ENCODE measurements around the gene POLR2A.
"Not testable (repeated sequence)": the region's sequence is repeated elsewhere in the genome, so short reads cannot be mapped to it uniquely, and the experiment has no call there.

The POLR2A gene

DNA sequence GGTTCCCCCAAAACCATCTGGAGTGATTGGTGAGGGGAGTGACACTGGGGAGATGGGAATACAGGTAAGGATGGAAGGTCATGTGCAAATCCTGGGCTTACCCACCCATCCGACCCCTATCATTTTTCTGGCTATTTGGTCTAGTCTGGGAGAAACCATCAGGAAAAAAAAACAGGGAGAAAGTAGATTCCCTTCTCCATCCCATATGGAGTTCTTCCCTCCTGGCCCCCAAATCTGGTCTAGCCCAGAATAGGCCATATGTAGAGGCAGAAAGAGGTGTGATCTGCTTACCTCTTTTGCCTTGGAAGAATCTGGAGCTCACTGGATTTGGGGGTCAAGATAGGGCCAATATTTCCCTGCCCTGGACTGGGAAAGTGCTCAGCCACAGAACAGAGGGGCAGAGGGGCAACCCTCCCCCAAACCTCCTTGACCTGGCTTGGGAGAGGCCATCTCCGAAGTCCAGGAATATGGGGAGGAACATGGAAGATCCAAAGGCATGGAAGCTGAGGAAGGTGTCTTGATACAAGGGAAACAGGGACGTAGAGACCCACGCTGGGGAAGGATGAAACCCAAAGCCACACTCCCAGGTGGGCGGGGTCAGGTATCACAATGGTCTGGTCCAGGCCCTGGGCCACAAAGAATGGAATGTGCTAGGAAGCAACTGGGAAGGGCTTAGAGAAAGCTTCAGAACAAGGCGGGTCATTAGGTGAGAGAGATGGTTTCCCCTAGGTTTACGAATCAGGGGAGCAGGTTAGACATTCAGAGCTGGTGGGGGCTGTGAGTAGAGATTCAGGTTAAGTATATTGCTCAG is 23.1 kb upstream of the POLR2A start:
- DNase-seq (ENCODE audit: low read depth): no peak

DNA sequence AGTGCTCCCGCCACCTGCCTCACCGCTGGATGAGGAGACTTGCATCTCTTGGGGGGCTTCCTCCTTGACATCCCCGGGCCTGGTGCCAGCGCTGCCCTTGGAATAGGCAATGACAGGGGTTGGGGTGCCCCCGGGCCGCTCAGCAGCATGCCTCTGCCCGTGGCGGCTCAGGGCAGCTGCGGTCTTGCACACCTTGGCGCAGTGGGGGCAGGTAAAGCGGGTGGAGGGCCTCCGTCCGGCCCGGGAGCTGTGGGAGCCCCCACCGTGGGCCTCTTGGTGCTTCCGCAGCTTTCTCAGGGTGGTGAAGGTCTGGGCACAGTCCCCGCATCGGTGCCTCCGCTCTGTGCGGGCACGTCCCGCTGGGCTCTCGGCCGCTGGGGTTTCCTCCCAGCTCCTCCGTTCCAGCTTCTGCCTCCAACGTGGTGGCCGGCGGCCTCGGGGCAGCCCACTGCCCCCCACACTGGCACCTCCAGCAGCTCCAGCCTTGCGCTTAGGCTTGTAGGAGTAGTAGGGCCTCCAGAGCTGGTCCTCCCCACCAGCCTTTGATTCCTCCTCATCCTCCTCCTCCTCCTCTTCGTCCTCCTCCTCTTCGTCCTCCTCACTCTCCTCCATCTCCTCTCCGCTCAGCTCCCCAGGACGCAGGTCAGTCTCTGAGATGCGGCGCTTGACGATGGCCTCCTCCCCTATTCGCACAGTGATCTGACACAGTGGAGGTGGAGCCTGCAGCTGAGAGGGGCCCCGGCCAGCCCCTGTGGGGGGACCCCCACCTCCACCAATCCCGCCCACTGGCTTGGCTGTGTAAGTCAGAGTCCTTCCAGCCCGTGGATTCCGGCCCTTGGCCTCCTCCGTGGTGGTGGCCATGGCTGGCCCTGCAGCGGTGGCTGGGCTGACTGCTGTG is 21.4 kb upstream of the POLR2A start:
- DNase-seq (ENCODE audit: low read depth): no peak

- no peak for DNase-seq (ENCODE audit: low read depth)
Measured at GRCh38 chr17:7463372-7463846, 20.8 kb upstream of the POLR2A start.

DNA sequence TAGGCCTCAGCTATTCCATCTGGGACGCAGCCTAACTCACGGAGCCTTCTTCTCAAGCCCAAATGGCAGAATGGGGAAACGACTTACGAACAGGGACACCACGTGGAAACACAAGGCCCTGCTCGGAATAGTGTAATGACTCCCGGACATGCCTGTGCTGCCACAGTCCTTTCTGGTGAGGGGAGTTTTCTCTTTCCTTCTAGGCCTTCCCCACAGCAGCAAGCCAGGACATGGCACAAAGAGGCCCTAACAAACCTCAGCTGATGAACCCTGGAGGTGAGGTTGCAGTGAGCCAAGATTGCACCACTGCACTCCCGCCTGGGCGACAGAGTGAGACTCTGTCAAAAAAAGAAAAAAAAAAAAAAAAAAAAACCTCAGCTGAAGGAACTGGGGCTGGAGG is 20.1 kb upstream of the POLR2A start:
- DNase-seq (ENCODE audit: low read depth): no peak

GRCh38 chr17:7465597-7466275 is 18.4 kb upstream of the POLR2A start:
- no peak for DNase-seq (ENCODE audit: low read depth)

DNA sequence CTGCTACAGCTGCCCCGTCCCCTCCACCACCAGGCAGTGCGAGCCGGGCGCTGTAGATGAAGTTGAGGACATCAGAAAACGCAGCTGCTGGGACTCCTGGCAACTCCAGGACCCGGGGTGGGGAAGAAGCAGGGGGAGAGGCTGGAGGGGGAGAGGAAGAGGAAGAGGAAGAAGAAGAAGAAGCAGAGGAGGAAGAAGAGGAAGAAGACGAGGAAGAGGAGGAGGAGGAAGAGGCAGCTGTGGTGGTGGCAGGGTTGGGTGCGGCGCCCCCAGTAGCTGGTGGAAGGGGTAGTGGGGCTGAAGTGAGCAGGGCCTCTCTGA is 17.9 kb upstream of the POLR2A start:
- no peak for DNase-seq (ENCODE audit: low read depth)

GRCh38 chr17:7466639-7467341 is 17.4 kb upstream of the POLR2A start:
- no peak for DNase-seq (ENCODE audit: low read depth)

GRCh38 chr17:7467498-7467897 is 16.7 kb upstream of the POLR2A start:
- DNase-seq (ENCODE audit: low read depth): no peak

DNA sequence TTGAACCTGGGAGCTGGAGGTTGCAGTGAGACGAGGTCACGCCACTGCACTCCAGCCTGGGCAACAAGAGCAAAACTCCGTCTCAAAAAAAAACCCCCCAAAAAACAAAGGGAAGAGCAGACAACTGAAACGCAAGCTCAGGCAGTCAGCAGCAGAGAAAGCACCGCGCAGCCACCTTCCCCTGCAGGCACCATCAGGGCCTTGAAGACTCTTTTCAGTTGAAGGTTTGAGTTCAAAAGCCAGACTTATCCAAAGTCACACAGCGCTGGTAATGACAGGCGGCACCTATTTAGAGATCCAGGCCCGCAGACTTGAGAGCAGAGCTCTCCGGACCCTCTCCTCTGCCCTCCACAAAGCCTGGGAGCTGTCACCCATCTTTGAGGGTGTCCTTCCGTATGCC is 15.9 kb upstream of the POLR2A start:
- DNase-seq (ENCODE audit: low read depth): no peak

GRCh38 chr17:7468804-7469389 is 15.3 kb upstream of the POLR2A start:
- DNase-seq (ENCODE audit: low read depth): no peak

DNA sequence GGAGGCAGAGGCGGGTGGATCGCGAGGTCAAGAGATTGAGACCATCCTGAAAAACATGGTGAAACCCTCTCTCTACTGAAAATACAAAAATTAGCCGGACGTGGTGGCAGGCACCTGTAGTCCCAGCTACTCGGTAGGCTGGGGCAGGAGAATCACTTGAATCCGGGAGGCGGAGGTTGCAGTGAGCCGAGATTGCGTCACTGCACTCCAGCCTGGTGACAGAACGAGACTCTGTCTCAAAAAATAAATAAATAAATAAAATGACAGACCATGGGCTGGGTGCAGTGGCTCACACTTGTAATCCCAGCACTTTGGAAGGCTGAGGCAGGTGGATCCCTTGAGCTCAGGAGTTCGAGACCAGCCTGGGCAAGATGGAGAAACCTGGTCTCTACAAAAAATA is 14.3 kb upstream of the POLR2A start:
- DNase-seq (ENCODE audit: low read depth): not testable (repeated sequence)

DNA sequence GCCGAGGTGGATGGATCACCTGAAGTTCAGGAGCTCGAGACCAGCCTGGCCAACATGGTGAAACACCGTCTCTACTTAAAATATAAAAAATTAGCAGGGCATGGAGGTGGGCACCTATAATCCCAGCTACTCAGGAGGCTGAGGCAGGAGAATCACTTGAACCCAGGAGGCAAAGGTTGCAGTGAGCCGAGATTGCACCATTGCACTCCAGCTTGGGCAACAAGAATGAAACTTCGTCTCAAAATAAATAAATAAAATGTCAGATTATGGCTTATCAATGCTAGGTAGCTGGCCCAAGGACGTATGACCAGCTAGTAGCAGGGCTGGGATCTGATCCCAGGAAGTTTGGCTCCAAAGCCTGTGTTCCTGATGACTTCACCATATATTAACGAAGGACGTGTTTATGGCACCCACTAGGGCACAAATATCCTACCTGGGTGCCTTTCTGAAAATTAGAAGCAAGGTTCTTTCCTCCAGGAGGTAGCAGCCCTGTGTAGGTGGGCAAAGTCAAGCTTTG is 13.7 kb upstream of the POLR2A start:
- DNase-seq (ENCODE audit: low read depth): not testable (repeated sequence)

GRCh38 chr17:7471729-7472128 is 12.4 kb upstream of the POLR2A start:
- DNase-seq (ENCODE audit: low read depth): no peak

DNA sequence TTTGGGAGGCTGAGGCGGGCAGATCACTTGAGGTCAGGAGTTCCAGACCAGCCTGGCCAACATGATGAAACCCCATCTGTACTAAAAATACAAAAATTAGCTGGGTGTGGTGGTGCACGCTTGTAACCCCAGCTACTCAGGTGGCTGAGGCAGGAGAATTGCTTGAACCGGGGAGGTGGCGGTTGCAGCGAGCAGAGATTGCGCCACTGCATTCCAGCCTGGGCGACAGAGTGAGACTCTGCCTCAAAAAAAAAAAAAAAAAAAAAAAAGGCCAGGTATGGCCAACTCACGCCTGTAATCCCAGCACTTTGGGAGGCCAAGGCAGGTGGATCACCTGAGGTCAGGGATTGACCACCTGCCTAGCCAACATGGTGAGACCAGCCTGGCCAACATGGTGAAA is 9.4 kb upstream of the POLR2A start:
- DNase-seq (ENCODE audit: low read depth): not testable (repeated sequence)

- DNase-seq (ENCODE audit: low read depth): no peak
Measured at GRCh38 chr17:7475764-7476422, 8.3 kb upstream of the POLR2A start.

GRCh38 chr17:7476494-7476893 is 7.7 kb upstream of the POLR2A start:
- DNase-seq (ENCODE audit: low read depth): no peak

DNA sequence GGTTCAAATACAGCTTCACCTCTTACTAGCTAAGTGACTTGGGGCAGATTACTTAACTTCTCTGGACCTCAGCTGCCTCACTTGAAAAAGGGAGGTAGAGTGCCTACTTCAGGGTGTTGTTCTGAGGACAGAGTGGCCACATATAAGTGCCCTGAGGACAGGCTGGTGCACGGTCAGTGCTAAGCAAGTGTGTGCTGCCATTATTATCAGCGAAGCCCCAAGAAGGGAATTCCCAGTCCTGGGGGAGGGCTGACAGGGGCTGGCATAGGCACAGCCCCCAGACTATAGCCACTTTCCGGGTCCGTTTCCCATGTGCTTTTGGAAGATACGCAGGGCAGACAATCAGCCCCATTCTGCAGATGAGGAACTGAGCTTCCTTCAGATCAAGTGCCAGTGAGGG is 7.2 kb upstream of the POLR2A start:
- no peak for DNase-seq (ENCODE audit: low read depth)

DNA sequence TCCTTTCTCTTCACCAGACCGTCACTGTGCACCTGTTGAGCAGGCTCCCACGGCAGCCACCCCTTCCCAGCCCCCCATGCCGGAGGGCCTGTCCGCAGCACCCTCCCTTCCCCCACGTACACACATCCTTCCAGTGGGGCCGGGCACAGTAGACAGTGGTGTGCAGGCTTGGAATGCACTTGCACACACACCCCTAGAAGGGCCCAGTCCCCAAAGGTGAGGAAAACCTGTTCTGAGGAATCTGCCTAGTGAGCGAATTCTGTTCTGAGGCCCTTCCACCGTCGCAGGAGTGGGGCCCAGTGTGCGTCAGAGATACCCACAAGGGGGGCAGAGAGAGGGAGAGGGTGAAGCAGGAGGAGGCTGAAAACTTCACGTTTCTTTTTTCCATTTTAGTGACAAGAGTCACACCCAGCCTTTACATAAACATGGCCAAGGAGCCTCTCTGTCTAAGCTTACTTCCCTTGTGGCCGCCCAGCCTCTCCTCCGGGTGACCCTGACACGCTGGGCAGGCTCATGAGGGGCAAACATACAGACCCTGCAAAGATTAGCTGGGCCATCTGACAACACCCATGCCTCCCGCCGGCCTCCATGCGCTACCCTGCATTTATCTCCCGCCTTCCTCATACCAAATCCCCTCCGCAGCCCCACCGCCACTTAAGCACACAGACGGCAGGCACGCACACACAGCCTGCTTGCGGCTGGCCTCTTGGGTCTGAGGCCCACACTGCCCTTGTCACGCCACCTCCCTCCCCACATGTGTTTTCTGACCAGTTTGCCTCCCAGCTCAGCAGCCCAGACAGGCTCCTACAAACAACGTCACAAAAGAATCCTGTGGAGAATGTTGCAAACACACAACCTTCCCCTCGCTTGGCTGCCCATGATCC is 6.5 kb upstream of the POLR2A start:
- DNase-seq (ENCODE audit: low read depth): no peak

- no peak for DNase-seq (ENCODE audit: low read depth)
Measured at GRCh38 chr17:7478276-7479212, 5.6 kb upstream of the POLR2A start.

Data from HS-27A (cell line).